Measurements from ENCODE around the gene TMEM131L.
A peak's percentile ranks its signal among the peaks of the same experiment; 100 is the strongest.
"Not testable (repeated sequence)": the region's sequence is repeated elsewhere in the genome, so short reads cannot be mapped to it uniquely, and the experiment has no call there.

TMEM131L gene

GRCh38 chr4:153571006-153571545, 104.9 kb downstream of the TMEM131L start:
- DNase-seq (ENCODE audit: low read depth in 2 of 2), result no peak

DNA sequence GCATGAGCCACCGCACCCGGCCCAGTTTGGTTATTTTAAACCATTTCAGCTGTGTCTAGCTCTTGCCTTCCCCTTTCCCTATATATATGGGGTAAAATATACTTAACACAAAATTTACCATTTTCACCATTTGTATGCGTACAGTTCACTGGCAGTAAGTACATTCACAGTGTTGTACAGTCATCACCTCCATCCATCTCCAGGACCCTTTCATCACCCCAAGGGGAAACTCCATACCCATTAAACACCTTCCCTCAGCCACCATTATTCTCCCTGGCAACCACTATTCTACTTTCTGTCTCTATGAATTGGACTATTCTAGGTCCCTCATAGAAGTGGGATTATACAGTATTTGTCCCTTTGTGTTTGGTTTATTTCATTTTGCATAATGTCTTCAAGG, 106.4 kb downstream of the TMEM131L start:
- no peak for DNase-seq (ENCODE audit: low read depth in 2 of 2)

DNA sequence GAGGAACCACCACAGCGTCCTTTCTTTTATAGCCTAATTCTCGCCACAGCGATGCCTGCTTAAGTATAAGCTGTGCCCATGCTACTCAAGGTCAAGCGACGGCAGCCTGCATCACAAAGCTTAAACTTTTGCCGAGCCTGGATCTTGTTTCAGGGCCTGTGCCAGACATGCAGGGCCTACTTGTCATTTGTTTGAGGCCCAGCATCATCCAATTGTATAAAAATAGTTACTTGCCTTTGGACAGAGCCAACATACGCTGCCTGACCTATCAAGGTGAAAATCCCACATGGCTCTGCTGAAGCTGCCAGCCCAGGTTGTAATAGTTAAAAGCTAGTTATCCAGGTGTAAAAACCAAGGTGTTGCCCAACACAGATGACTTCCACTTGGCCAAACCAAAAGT, 107.1 kb downstream of the TMEM131L start:
- DNase-seq (ENCODE audit: low read depth in 2 of 2), result no peak

- peak; percentile 38 for DNase-seq (ENCODE audit: low read depth in 2 of 2)
Observed at GRCh38 chr4:153573881-153574802, 108.0 kb downstream of the TMEM131L start.

GRCh38 chr4:153576443-153576774, 110.2 kb downstream of the TMEM131L start:
- DNase-seq (ENCODE audit: low read depth in 2 of 2), result no peak

- DNase-seq (ENCODE audit: low read depth in 2 of 2), result no peak
Observed at GRCh38 chr4:153577053-153577452, 110.9 kb downstream of the TMEM131L start.

DNA sequence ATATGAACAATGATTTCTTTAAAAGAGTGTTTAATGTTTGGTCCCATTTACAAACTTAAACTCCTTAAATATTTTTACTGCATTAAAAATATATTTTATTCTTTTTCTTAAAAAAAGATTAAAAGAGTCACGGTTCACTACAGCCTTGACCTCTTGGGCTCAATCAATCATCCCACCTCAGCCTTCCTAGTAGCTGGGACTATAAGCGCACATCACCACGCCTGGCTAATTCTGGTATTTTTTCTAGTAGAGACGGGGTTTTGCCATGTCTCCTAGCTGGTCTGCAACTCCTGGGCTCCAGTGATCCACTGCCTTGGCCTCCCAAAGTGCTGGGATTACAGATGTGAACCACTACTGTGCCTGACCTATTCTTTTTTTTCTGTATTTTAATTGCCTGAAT, 113.2 kb downstream of the TMEM131L start:
- DNase-seq (ENCODE audit: low read depth in 2 of 2), result no peak

- DNase-seq (ENCODE audit: low read depth in 2 of 2), result no peak
Observed at GRCh38 chr4:153579872-153580271, 113.7 kb downstream of the TMEM131L start.

- DNase-seq (ENCODE audit: low read depth in 2 of 2), result no peak
Observed at GRCh38 chr4:153582954-153583702, 117.0 kb downstream of the TMEM131L start.

GRCh38 chr4:153585026-153585425, 118.9 kb downstream of the TMEM131L start:
- DNase-seq (ENCODE audit: low read depth in 2 of 2), result no peak

- no peak for DNase-seq (ENCODE audit: low read depth in 2 of 2)
Observed at GRCh38 chr4:153589703-153590595, 123.8 kb downstream of the TMEM131L start.

DNA sequence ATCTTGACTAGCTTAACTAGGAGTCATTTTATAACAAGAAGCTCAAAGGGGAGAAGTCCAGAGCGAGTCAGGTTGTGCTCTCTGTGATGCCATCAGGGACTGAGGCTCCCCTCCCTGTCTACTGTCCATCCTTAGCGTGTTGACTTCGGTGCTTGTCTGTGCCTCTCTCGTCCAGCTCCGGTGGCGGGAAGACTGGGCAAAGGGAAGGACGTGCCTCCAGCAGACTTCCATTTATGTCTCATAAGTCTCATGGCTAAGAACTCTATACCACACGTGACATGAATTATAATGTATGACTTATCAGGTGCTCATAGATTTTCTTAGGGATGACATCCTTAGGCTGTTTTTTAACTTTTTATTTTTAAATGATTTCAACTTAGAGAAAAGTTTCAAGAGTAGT, 125.3 kb downstream of the TMEM131L start:
- no peak for DNase-seq (ENCODE audit: low read depth in 2 of 2)

DNA sequence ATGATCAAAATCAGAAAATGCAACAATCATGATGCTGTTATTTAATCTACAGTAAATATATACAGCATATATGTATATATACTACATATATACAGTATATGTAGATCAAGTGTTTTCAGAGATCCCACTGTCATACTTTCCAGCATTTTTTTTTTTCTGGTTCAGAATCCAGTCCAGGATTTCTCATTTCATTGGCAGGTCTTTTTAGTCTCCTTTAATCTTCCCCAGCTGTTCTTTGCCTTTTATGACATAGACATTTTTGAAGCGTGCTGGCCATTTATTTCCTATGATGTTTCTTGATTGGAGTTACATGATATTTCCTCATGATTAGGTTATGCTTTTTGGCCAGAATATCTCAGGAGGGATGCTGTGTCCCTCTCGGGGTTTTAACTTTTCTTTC, 125.9 kb downstream of the TMEM131L start:
- DNase-seq (ENCODE audit: low read depth in 2 of 2), result no peak

DNA sequence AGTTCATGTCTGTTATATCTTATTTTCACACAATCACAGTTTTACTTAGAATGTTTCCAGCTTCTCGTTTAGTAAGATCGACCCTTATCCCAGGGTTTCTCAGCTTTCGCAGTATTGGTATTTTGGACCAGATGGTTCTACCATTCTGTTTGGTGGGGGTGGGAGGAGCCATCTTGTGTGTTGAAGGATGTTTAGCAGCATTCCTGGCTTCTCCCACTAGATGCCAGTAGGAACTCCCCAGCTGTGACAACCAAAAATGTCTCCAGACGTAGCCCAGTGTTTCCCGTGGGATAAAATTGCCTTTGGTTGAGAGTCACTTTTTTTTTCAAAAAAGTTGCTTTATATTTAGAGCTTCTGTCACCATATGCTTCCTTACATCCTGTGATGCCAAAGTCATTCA, 127.0 kb downstream of the TMEM131L start:
- no peak for DNase-seq (ENCODE audit: low read depth in 2 of 2)

DNA sequence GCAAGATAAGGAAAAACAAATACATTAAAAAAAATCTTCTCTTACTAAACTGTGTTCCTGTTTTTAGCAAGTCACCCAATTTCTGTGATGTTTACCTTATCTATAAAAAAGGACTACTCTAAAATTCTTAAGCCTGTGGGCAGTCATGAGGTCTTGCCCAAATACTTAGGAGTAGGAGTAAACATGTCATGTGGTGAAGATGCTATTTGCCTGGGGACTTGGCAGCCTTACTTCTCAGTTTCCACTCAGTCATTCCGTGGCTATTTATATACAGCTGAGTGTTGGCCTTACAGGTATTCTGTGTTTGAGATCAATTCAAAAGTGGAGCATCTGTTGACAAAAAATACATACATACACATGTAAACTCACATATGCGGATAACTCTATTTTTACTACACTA, 128.1 kb downstream of the TMEM131L start:
- DNase-seq (ENCODE audit: low read depth in 2 of 2), result no peak

DNA sequence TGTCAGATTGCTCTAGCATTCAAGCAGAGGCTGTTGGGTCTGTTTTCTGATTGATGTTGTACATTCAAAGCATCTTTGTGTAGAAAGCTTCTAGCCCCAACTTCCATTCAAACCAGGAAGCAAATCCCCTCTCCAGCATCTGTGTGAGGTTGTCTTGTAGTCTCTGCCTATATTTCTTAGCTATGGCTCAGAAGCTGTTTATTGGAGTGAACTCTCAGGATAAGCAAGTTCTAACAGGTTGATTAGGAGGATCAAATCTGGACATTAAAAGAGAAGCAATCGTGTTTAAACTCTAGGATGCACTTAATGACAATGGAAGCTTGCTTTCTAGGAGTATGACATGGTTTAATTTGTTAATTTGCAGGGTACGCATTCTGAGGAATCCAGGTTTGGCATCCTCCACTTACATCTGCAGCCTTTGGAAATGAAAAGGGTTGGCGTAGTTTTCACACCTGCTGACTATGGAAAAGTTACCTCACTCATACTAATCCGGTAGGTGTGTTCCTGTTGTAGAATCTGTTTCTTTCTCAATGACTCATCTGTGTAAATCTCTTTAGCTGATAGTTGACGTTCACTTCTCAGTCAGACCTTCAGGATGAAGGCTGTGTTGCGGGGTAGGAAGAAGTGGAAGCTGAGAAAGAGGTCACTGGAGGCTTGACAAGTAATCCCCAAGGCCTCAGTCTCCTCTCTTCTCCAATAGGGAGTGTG, 129.9 kb downstream of the TMEM131L start:
- DNase-seq (ENCODE audit: low read depth in 2 of 2), result no peak

GRCh38 chr4:153602758-153603157, 136.6 kb downstream of the TMEM131L start:
- DNase-seq (ENCODE audit: low read depth in 2 of 2), result no peak

DNA sequence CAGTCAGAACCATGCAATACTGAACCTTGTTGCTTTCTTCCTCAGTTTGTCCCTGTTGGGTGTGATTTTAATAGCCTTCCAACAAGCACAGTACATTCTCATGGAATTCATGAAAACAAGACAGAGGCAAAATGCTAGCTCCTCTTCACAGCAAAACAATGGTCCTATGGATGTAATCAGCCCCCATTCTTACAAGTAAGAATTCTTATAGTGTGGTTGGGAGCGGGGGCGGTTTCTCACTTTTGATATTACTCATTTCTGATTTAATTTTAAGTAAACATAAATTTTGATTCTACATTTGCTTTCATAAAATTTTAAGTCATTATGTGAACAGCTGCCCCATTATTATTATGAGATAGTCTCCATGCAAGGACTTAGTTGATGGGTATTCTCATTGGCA, 137.1 kb downstream of the TMEM131L start:
- peak in 1 of 2 donors; percentile 7 for DNase-seq (ENCODE audit: low read depth in 2 of 2)

DNA sequence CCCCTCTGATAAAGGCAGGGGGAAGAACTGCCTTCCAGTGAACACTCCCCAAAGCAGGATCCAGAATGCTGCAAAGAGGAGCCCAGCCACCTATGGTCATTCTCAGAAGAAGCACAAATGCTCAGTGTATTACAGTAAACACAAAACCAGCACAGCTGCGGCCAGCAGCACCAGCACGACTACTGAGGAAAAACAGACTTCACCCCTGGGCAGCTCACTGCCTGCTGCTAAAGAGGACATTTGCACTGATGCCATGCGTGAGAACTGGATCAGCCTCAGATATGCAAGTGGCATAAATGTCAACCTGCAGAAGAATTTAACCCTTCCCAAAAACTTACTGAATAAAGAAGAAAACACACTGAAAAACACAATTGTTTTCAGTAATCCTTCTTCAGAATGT, 137.7 kb downstream of the TMEM131L start:
- no peak for DNase-seq (ENCODE audit: low read depth in 2 of 2)

DNA sequence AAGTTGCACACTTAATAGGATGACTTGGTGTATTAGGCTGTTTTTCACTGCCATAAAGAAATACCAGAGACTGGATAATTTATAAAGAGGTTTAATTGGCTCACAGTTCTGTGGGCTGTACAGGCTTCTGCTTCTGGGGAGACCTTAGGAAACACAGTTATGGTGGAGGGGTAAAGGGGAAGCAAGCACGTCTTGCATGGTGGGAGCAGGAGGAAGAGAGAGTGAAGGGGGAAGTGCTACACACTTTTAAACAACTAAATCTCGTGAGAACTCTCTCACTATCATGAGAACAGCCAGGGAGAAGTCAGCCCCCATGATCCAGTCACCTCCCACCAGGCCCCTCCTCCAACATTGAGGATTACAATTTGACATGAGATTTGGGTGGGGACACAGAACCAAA, 142.9 kb downstream of the TMEM131L start:
- DNase-seq (ENCODE audit: low read depth in 2 of 2), result not testable (repeated sequence)

Data from stimulated activated CD8-positive, alpha-beta memory T cell treated with anti-CD3 and anti-CD28 coated beads, Interleukin-15, amount 100 ng/mL, for 48 hours (primary cell).